HEK293 (cell line): ENCODE results near the gene KIF26B.

Experiments used
- CTCF ChIA-PET: fragments of 350-600 bp; formaldehyde crosslinking; extraction: SDS; loops from one replicate; lab custom pipeline; 2021; ENCODE audit warnings: antibody characterized with exemption; lab: Yijun Ruan, JAX
- POLR2A ChIA-PET: fragments of 300-600 bp; formaldehyde crosslinking; extraction: SDS; loops from one replicate; lab custom pipeline; 2020; ENCODE audit warnings: antibody characterized with exemption, inconsistent platforms; lab: Yijun Ruan, JAX
- H3K27ac ChIP-seq: fragments of 200-500 bp; sonication (Bioruptor generic); 2 replicates; pipeline ENCODE4 v1.5.1; 2014; ENCODE audit warnings: low read depth, low read length, control low read depth, inconsistent platforms; ENCODE audit errors: extremely low read depth
- H3K36me3 ChIP-seq, 2 experiments: fragments of 200-500 bp in 1 of 2; sonication (Bioruptor generic) in 1 of 2; 1 replicate in 1 of 2; 2 replicates in 1 of 2; pipeline ENCODE4 v1.5.1; 2014 to 2017; ENCODE audit warnings: inconsistent platforms in 2 of 2, low read length in 2 of 2; ENCODE audit not compliant: control insufficient read depth in 2 of 2, insufficient read depth in 1 of 2
- H3K4me1 ChIP-seq: fragments of 200-500 bp; sonication (Bioruptor generic); 2 replicates; pipeline ENCODE4 v1.5.1; 2014; ENCODE audit warnings: mild to moderate bottlenecking, low read length, inconsistent platforms; ENCODE audit not compliant: control insufficient read depth, insufficient read depth
- H3K4me3 ChIP-seq: 2 replicates; pipeline ENCODE4 v1.5.1; 2011; ENCODE audit warnings: low read depth, mild to moderate bottlenecking, control low read depth, low read length, moderate library complexity
- H3K9me3 ChIP-seq: fragments of 200-500 bp; sonication (Bioruptor generic); 2 replicates; pipeline ENCODE4 v1.5.1; 2014; ENCODE audit warnings: low read depth, low read length, inconsistent platforms; ENCODE audit not compliant: control insufficient read depth, insufficient read depth
- FEZF1 ChIP-seq: fragments of 450-650 bp; formaldehyde crosslinking; IDR thresholded peaks from 2 replicates; pipeline ENCODE4 v1.5.1; 2016; ENCODE audit warnings: missing biosample characterization, missing genetic modification characterization
- GLI2 ChIP-seq: fragments of 450-650 bp; formaldehyde crosslinking; IDR thresholded peaks from 2 replicates; pipeline ENCODE4; 2017; ENCODE audit warnings: missing biosample characterization, missing genetic modification characterization, low read depth, borderline replicate concordance
- GLIS1 ChIP-seq: fragments of 450-650 bp; formaldehyde crosslinking; IDR thresholded peaks from 2 replicates; pipeline ENCODE4 v1.5.1; 2016; ENCODE audit warnings: missing biosample characterization, missing genetic modification characterization
- IKZF3 ChIP-seq: fragments of 450-650 bp; IDR thresholded peaks from 2 replicates; pipeline ENCODE4 v1.5.0; 2018; ENCODE audit warnings: missing biosample characterization, mild to moderate bottlenecking, missing genetic modification characterization, moderate library complexity
- KLF10 ChIP-seq: fragments of 450-650 bp; IDR thresholded peaks from 2 replicates; pipeline ENCODE4 v1.5.1; 2018; ENCODE audit warnings: missing biosample characterization, mild to moderate bottlenecking, missing genetic modification characterization
- OSR2 ChIP-seq: fragments of 450-650 bp; formaldehyde crosslinking; IDR thresholded peaks from 2 replicates; pipeline ENCODE4 v1.5.1; 2016; ENCODE audit warnings: missing biosample characterization, missing genetic modification characterization
- SALL2 ChIP-seq: fragments of 450-650 bp; formaldehyde crosslinking; IDR thresholded peaks from 2 replicates; pipeline ENCODE4 v1.5.0; 2017; ENCODE audit warnings: missing biosample characterization, mild to moderate bottlenecking, missing genetic modification characterization, borderline replicate concordance
- SCRT1 ChIP-seq: fragments of 450-650 bp; formaldehyde crosslinking; IDR thresholded peaks from 2 replicates; pipeline ENCODE4 v1.5.1; 2016; ENCODE audit warnings: missing biosample characterization, missing genetic modification characterization, borderline replicate concordance
- SCRT2 ChIP-seq: fragments of 450-650 bp; formaldehyde crosslinking; IDR thresholded peaks from 2 replicates; pipeline ENCODE4 v1.5.1; 2016; ENCODE audit warnings: missing biosample characterization, missing genetic modification characterization
- SETDB1 ChIP-seq: IDR thresholded peaks from one replicate; pipeline ENCODE4 v1.6.1; 2017; ENCODE audit warnings: mild to moderate bottlenecking, low read length, moderate library complexity, mixed read lengths; ENCODE audit not compliant: insufficient read length
- WT1 ChIP-seq: fragments of 450-650 bp; formaldehyde crosslinking; IDR thresholded peaks from 2 replicates; pipeline ENCODE4 v1.5.1; 2016; ENCODE audit warnings: missing biosample characterization, missing genetic modification characterization
- ZNF10 ChIP-seq: fragments of 450-650 bp; formaldehyde crosslinking; IDR thresholded peaks from 2 replicates; pipeline ENCODE4 v1.5.1; 2017; ENCODE audit warnings: missing biosample characterization, missing genetic modification characterization
- ZNF132 ChIP-seq: fragments of 450-650 bp; formaldehyde crosslinking; IDR thresholded peaks from 2 replicates; pipeline ENCODE4 v1.5.1; 2017; ENCODE audit warnings: missing biosample characterization, missing genetic modification characterization, borderline replicate concordance
- ZNF133 ChIP-seq: fragments of 450-650 bp; formaldehyde crosslinking; IDR thresholded peaks from 2 replicates; pipeline ENCODE4 v1.5.1; 2016; ENCODE audit warnings: missing biosample characterization, missing genetic modification characterization
- ZNF18 ChIP-seq: fragments of 450-650 bp; formaldehyde crosslinking; IDR thresholded peaks from 2 replicates; pipeline ENCODE4 v1.5.1; 2016; ENCODE audit warnings: missing biosample characterization, missing genetic modification characterization
- ZNF184 ChIP-seq: fragments of 450-650 bp; IDR thresholded peaks from 2 replicates; pipeline ENCODE4 v1.5.1; 2018; ENCODE audit warnings: missing biosample characterization, mild to moderate bottlenecking, missing genetic modification characterization
- ZNF19 ChIP-seq: fragments of 450-650 bp; formaldehyde crosslinking; IDR thresholded peaks from 2 replicates; pipeline ENCODE4; 2016; ENCODE audit warnings: missing biosample characterization, missing genetic modification characterization, low read depth
- ZNF2 ChIP-seq: fragments of 450-650 bp; formaldehyde crosslinking; IDR thresholded peaks from 2 replicates; pipeline ENCODE4 v1.5.1; 2016; ENCODE audit warnings: missing biosample characterization, missing genetic modification characterization
- ZNF341 ChIP-seq: fragments of 450-650 bp; formaldehyde crosslinking; IDR thresholded peaks from 2 replicates; pipeline ENCODE4; 2016; ENCODE audit warnings: low read depth, missing biosample characterization, missing genetic modification characterization
- ZNF37A ChIP-seq: fragments of 450-650 bp; IDR thresholded peaks from 2 replicates; pipeline ENCODE4 v1.5.1; 2018; ENCODE audit warnings: missing biosample characterization, missing genetic modification characterization
- ZNF529 ChIP-seq: fragments of 450-650 bp; formaldehyde crosslinking; IDR thresholded peaks from 2 replicates; pipeline ENCODE4 v1.5.1; 2017; ENCODE audit warnings: missing genetic modification characterization, missing biosample characterization; ENCODE audit not compliant: insufficient replicate concordance
- ZNF561 ChIP-seq: fragments of 450-650 bp; IDR thresholded peaks from 2 replicates; pipeline ENCODE4 v1.5.1; 2018; ENCODE audit warnings: missing biosample characterization, missing genetic modification characterization, borderline replicate concordance
- ZNF645 ChIP-seq: fragments of 450-650 bp; formaldehyde crosslinking; IDR thresholded peaks from 2 replicates; pipeline ENCODE4; 2016; ENCODE audit warnings: missing biosample characterization, missing genetic modification characterization
- ZNF76 ChIP-seq: fragments of 450-650 bp; formaldehyde crosslinking; IDR thresholded peaks from 2 replicates; pipeline ENCODE4; 2016; ENCODE audit warnings: low read depth, missing biosample characterization, missing genetic modification characterization, borderline replicate concordance
- ZNF791 ChIP-seq: fragments of 450-650 bp; formaldehyde crosslinking; IDR thresholded peaks from 2 replicates; pipeline ENCODE4 v1.5.1; 2016; ENCODE audit warnings: missing biosample characterization, missing genetic modification characterization
- TF ChIP-seq, protein P1 (sequence below): fragments of 450-650 bp; formaldehyde crosslinking; IDR thresholded peaks from 2 replicates; pipeline ENCODE4 v1.5.1; 2017; ENCODE audit warnings: missing biosample characterization, missing genetic modification characterization
- TF ChIP-seq, protein P2 (sequence below): fragments of 450-650 bp; formaldehyde crosslinking; IDR thresholded peaks from 2 replicates; pipeline ENCODE4 v1.5.1; 2017; ENCODE audit warnings: missing biosample characterization, missing genetic modification characterization
- TF ChIP-seq, protein P3 (sequence below): fragments of 450-650 bp; formaldehyde crosslinking; IDR thresholded peaks from 2 replicates; pipeline ENCODE4 v1.5.1; 2016; ENCODE audit warnings: missing biosample characterization, missing genetic modification characterization
- TF ChIP-seq, protein P4 (sequence below): fragments of 450-650 bp; formaldehyde crosslinking; IDR thresholded peaks from 2 replicates; pipeline ENCODE4 v1.5.1; 2016; ENCODE audit warnings: missing biosample characterization, missing genetic modification characterization

KIF26B gene

GRCh38 chr1:245173446-245174211 lies 18.8 kb downstream of the KIF26B start:
- no peak overlapping the region for H3K4me3 ChIP-seq
- ChIA-PET POLR2A (no interaction called here), CTCF (no interaction called here)
- H3K4me1 ChIP-seq, result no peaks in the 10 kb centered on the region
- no peaks in the 10 kb centered on the region for H3K9me3 ChIP-seq
- no peaks in the 10 kb centered on the region for H3K36me3 ChIP-seq
- H3K27ac ChIP-seq, result no peak overlapping the region
- TF ChIP-seq OSR2 (tag by site-specific recombination) (peak; percentile 74), ZNF791 (tag by site-specific recombination) (no peak), SALL2 (no peak), ZNF76 (tag by site-specific recombination) (no peak), ZNF561 (no peak), SCRT2 (tag by site-specific recombination) (no peak), ZNF184 (tag by site-specific recombination) (0 out of 2 replicates have a peak, but pooled peaks have one; percentile 53), ZNF2 (tag by site-specific recombination) (no peak), GLIS1 (peak; percentile 34; the same call in 1 of the 2 replicates), ZNF133 (tag by site-specific recombination) (no peak), ZNF341 (tag by site-specific recombination) (peak; percentile 43; the same call in 1 of the 2 replicates), ZNF10 (tag by site-specific recombination) (no peak), ZNF18 (0 out of 2 replicates have a peak, but pooled peaks have one; percentile 23), ZNF645 (tag by site-specific recombination) (no peak), SETDB1 (no peak), ZNF529 (tag by site-specific recombination) (no peak), WT1 (tag by site-specific recombination) (peak; percentile 65; the same call in 1 of the 2 replicates), FEZF1 (tag by site-specific recombination) (peak; percentile 93), ZNF19 (tag by site-specific recombination) (no peak), KLF10 (0 out of 2 replicates have a peak, but pooled peaks have one; percentile 23), ZNF37A (tag by site-specific recombination) (no peak), IKZF3 (peak; percentile 49; the same call in 1 of the 2 replicates), GLI2 (tag by site-specific recombination) (peak; percentile 52; the same call in 1 of the 2 replicates), SCRT1 (tag by site-specific recombination) (no peak), ZNF132 (tag by site-specific recombination) (no peak)
- TF ChIP-seq, protein P1, sequence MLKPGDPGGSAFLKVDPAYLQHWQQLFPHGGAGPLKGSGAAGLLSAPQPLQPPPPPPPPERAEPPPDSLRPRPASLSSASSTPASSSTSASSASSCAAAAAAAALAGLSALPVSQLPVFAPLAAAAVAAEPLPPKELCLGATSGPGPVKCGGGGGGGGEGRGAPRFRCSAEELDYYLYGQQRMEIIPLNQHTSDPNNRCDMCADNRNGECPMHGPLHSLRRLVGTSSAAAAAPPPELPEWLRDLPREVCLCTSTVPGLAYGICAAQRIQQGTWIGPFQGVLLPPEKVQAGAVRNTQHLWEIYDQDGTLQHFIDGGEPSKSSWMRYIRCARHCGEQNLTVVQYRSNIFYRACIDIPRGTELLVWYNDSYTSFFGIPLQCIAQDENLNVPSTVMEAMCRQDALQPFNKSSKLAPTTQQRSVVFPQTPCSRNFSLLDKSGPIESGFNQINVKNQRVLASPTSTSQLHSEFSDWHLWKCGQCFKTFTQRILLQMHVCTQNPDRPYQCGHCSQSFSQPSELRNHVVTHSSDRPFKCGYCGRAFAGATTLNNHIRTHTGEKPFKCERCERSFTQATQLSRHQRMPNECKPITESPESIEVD (tag by site-specific recombination), result peak; percentile 95
- TF ChIP-seq, protein P2, sequence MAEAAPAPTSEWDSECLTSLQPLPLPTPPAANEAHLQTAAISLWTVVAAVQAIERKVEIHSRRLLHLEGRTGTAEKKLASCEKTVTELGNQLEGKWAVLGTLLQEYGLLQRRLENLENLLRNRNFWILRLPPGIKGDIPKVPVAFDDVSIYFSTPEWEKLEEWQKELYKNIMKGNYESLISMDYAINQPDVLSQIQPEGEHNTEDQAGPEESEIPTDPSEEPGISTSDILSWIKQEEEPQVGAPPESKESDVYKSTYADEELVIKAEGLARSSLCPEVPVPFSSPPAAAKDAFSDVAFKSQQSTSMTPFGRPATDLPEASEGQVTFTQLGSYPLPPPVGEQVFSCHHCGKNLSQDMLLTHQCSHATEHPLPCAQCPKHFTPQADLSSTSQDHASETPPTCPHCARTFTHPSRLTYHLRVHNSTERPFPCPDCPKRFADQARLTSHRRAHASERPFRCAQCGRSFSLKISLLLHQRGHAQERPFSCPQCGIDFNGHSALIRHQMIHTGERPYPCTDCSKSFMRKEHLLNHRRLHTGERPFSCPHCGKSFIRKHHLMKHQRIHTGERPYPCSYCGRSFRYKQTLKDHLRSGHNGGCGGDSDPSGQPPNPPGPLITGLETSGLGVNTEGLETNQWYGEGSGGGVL (tag by site-specific recombination), result no peak
- TF ChIP-seq, protein P3, sequence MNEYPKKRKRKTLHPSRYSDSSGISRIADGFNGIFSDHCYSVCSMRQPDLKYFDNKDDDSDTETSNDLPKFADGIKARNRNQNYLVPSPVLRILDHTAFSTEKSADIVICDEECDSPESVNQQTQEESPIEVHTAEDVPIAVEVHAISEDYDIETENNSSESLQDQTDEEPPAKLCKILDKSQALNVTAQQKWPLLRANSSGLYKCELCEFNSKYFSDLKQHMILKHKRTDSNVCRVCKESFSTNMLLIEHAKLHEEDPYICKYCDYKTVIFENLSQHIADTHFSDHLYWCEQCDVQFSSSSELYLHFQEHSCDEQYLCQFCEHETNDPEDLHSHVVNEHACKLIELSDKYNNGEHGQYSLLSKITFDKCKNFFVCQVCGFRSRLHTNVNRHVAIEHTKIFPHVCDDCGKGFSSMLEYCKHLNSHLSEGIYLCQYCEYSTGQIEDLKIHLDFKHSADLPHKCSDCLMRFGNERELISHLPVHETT, result peak; percentile 39; the same call in 1 of the 2 replicates
- TF ChIP-seq, protein P4, sequence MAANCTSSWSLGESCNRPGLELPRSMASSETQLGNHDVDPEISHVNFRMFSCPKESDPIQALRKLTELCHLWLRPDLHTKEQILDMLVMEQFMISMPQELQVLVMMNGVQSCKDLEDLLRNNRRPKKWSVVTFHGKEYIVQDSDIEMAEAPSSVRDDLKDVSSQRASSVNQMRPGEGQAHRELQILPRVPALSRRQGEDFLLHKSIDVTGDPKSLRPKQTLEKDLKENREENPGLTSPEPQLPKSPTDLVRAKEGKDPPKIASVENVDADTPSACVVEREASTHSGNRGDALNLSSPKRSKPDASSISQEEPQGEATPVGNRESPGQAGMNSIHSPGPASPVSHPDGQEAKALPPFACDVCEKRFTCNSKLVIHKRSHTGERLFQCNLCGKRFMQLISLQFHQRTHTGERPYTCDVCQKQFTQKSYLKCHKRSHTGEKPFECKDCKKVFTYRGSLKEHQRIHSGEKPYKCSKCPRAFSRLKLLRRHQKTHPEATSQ (tag by site-specific recombination), result no peak
